CD4-positive, alpha-beta T cell (primary cell): ENCODE measurements around the gene CALN1. TPM values are rescaled to one million over a fixed set of nuclear protein-coding genes. Genes with fewer than 3 reads are reported as not detected.

Experiments used
- ATAC-seq: fragments of 200-7000 bp; cut with Tn5 transposase; one replicate; pipeline ENCODE4 v1.10.0; 2022; ENCODE audit warnings: mild to moderate bottlenecking; ENCODE audit not compliant: poor library complexity
- CTCF ChIA-PET: fragments of 350-600 bp; sonication (Branson Sonifier 250); formaldehyde crosslinking; loops from one replicate; lab custom pipeline; 2021; ENCODE audit warnings: antibody characterized with exemption, inconsistent platforms; lab: Charles Lee
- POLR2A ChIA-PET: fragments of 350-600 bp; sonication (Branson Sonifier 250); formaldehyde crosslinking; loops from one replicate; lab custom pipeline; 2021; ENCODE audit warnings: antibody characterized with exemption, inconsistent platforms; lab: Charles Lee
- DNase-seq, 14 experiments: peaks; one replicate each; pipeline ENCODE4 v3.0.0-alpha.2; 2013 to 2020; ENCODE audit warnings: mixed read lengths in 2 of 14
- H3K27ac ChIP-seq, 2 donors: one replicate each; pipeline versions ENCODE4 v1.5.1 to v1.7.0; 2013; ENCODE audit warnings: low read length in 2 of 2, low read depth in 1 of 2, mild to moderate bottlenecking in 1 of 2
- H3K27me3 ChIP-seq, 2 experiments: 1 replicate in 1 of 2; 2 replicates in 1 of 2; pipeline versions ENCODE4 v1.6.1 to v1.7.0; 2013; ENCODE audit warnings: low read length in 2 of 2, control low read depth in 1 of 2, mild to moderate bottlenecking in 1 of 2, moderate library complexity in 1 of 2; ENCODE audit not compliant: insufficient read depth in 2 of 2, control insufficient read depth in 1 of 2
- H3K36me3 ChIP-seq: one replicate; pipeline ENCODE4 v1.6.1; 2013; ENCODE audit warnings: low read length, control low read depth; ENCODE audit not compliant: insufficient read depth
- H3K4me1 ChIP-seq: one replicate; pipeline ENCODE4 v1.6.1; 2013; ENCODE audit warnings: low read length, control low read depth; ENCODE audit not compliant: insufficient read depth
- H3K4me3 ChIP-seq: one replicate; pipeline ENCODE4 v1.5.1; 2013; ENCODE audit warnings: mild to moderate bottlenecking, low read length, moderate library complexity
- H3K9me3 ChIP-seq, 2 experiments: 1 replicate in 1 of 2; 2 replicates in 1 of 2; pipeline versions ENCODE4 v1.6.1 to v1.7.0; 2013; ENCODE audit warnings: low read length in 2 of 2, mild to moderate bottlenecking in 2 of 2, control low read depth in 1 of 2, moderate library complexity in 1 of 2; ENCODE audit not compliant: control insufficient read depth in 1 of 2, insufficient read depth in 1 of 2
- H3K27ac Mint-ChIP-seq: one replicate; pipeline ENCODE4 v1.8.0; 2020; ENCODE audit warnings: mixed read lengths
- H3K27me3 Mint-ChIP-seq: one replicate; pipeline ENCODE4 v1.8.0; 2021; ENCODE audit warnings: mixed read lengths
- H3K36me3 Mint-ChIP-seq: one replicate; pipeline ENCODE4 v1.8.0; 2021; ENCODE audit warnings: low read depth, mixed read lengths
- H3K4me1 Mint-ChIP-seq: one replicate; pipeline ENCODE4 v1.8.0; 2021; ENCODE audit warnings: low read depth, mixed read lengths
- H3K4me3 Mint-ChIP-seq: one replicate; pipeline ENCODE4 v1.8.0; 2020; ENCODE audit warnings: mild to moderate bottlenecking, mixed read lengths
- H3K9me3 Mint-ChIP-seq: one replicate; pipeline ENCODE4 v1.8.0; 2020; ENCODE audit warnings: mixed read lengths
- CTCF ChIP-seq: fragments of 200-600 bp; IDR thresholded peaks from one replicate; pipeline ENCODE4 v1.8.0; 2022; ENCODE audit warnings: antibody characterized with exemption, mild to moderate bottlenecking
- intact Hi-C, 2 experiments: fragments of 100-400 bp; cut with DNase I in 1 of 2; cut with micrococcal nuclease in 1 of 2; formaldehyde crosslinking; loops; one replicate each; pipeline versions ENCODE4 v1.15.1 to v1.9.0; 2023 to 2025; cut with DNase I, micrococcal nuclease
- total RNA-seq, 174 experiments: library from RNA in 2 of 174; stranded (reverse) in 2 of 174; gene quantifications; one replicate each; pipeline ENCODE4 v1.2.3 and lab custom pipeline; 2021 to 2026

The CALN1 gene
- total RNA-seq, 2 experiments from 2014 or later: 0.06 TPM; not detected in 1

GRCh38 chr7:71912476-71912875 lies 499.7 kb downstream of the CALN1 start:
- Mint-ChIP-seq H3K4me1 (no peaks in the 10 kb centered on the region), H3K27me3 (no peaks in the 10 kb centered on the region), H3K27ac (no peak overlapping the region), H3K4me3 (no peak overlapping the region), H3K9me3 (peaks cover 12% of the 10 kb centered on the region), H3K36me3 (no peaks in the 10 kb centered on the region)
- no peak overlapping the region for H3K4me3 ChIP-seq
- no peak for TF ChIP-seq CTCF
- ChIA-PET CTCF (no interaction called here), POLR2A (no interaction called here)
- intact Hi-C loops: no loop called here
- no peak for DNase-seq
- H3K9me3 ChIP-seq: peaks cover 5 to 8% of the 10 kb centered on the region in 2 experiments
- H3K36me3 ChIP-seq: no peaks in the 10 kb centered on the region
- no peak for ATAC-seq
- no peaks in the 10 kb centered on the region for H3K4me1 ChIP-seq
- no peaks in the 10 kb centered on the region for H3K27me3 ChIP-seq
- H3K27ac ChIP-seq: no peak overlapping the region

GRCh38 chr7:71911051-71911450 lies 501.1 kb downstream of the CALN1 start:
- no peak for DNase-seq
- ChIA-PET POLR2A (no interaction called here), CTCF (no interaction called here)
- Mint-ChIP-seq H3K4me3 (no peak overlapping the region), H3K9me3 (peaks cover 12% of the 10 kb centered on the region), H3K27ac (no peak overlapping the region), H3K4me1 (no peaks in the 10 kb centered on the region), H3K27me3 (no peaks in the 10 kb centered on the region), H3K36me3 (no peaks in the 10 kb centered on the region)
- Histone ChIP-seq H3K4me1 (no peaks in the 10 kb centered on the region), H3K36me3 (no peaks in the 10 kb centered on the region), H3K9me3 (peaks cover 8 to 12% of the 10 kb centered on the region in 2 experiments), H3K4me3 (no peak overlapping the region), H3K27me3 (no peaks in the 10 kb centered on the region), H3K27ac (no peak overlapping the region)
- no peak for ATAC-seq
- intact Hi-C loops: no loop called here
- TF ChIP-seq CTCF: no peak

GRCh38 chr7:71905821-71906220 lies 506.3 kb downstream of the CALN1 start:
- intact Hi-C loops: no loop called here
- Histone ChIP-seq H3K36me3 (no peaks in the 10 kb centered on the region), H3K27me3 (no peaks in the 10 kb centered on the region), H3K4me1 (no peaks in the 10 kb centered on the region), H3K4me3 (no peak overlapping the region), H3K27ac (no peak overlapping the region), H3K9me3 (peaks cover 8 to 12% of the 10 kb centered on the region in 2 experiments)
- CTCF ChIA-PET: no interaction called here
- Mint-ChIP-seq H3K4me3 (no peak overlapping the region), H3K27me3 (no peaks in the 10 kb centered on the region), H3K27ac (no peak overlapping the region), H3K4me1 (no peaks in the 10 kb centered on the region), H3K9me3 (peaks cover 9% of the 10 kb centered on the region), H3K36me3 (no peaks in the 10 kb centered on the region)
- no peak for DNase-seq
- no peak for TF ChIP-seq CTCF
- no peak for ATAC-seq
- POLR2A ChIA-PET: no interaction called here
